Ishikawa (cell line): ENCODE data around the gene CASK.

Source experiments
- CEBPB ChIP-seq: IDR thresholded peaks from 2 replicates; pipeline ENCODE4 v1.6.1; 2012
- CREB1 ChIP-seq: IDR thresholded peaks from 2 replicates; pipeline ENCODE4 v1.6.1; 2012; ENCODE audit warnings: low read depth
- EP300 ChIP-seq: IDR thresholded peaks from 2 replicates; pipeline ENCODE4 v1.6.1; 2012; ENCODE audit warnings: borderline replicate concordance
- MAX ChIP-seq: IDR thresholded peaks from 2 replicates; pipeline ENCODE4 v1.6.1; 2012
- YY1 ChIP-seq: IDR thresholded peaks from 2 replicates; pipeline ENCODE4 v1.6.1; 2012; ENCODE audit warnings: low read depth
- TF ChIP-seq, protein P1 (sequence below): IDR thresholded peaks from 2 replicates; pipeline ENCODE4 v1.6.1; 2012; ENCODE audit warnings: low read depth, mild to moderate bottlenecking

DNA sequence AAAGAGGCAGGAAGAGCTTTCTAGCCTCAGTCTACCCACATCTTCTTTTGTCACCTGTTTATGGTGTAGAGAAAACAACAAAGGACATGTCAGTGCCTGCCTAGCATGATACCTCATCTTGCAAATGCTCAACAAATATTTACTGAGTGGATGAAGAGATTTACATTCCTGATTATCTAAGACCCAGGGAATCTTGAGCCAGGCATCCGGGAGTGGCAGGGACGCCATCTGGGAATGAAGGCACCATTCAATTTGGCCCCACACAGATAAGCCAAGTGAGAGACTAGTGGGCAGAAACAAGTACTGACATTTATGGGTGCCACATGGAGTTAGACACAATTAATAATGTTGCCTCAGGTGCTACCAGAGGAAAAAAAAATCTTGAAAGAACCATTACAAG lies 36.8 kb upstream of the CASK start:
- TF ChIP-seq EP300 (no peak), CEBPB (no peak), CREB1 (no peak), YY1 (no peak), MAX (no peak)
- TF ChIP-seq, protein P1, sequence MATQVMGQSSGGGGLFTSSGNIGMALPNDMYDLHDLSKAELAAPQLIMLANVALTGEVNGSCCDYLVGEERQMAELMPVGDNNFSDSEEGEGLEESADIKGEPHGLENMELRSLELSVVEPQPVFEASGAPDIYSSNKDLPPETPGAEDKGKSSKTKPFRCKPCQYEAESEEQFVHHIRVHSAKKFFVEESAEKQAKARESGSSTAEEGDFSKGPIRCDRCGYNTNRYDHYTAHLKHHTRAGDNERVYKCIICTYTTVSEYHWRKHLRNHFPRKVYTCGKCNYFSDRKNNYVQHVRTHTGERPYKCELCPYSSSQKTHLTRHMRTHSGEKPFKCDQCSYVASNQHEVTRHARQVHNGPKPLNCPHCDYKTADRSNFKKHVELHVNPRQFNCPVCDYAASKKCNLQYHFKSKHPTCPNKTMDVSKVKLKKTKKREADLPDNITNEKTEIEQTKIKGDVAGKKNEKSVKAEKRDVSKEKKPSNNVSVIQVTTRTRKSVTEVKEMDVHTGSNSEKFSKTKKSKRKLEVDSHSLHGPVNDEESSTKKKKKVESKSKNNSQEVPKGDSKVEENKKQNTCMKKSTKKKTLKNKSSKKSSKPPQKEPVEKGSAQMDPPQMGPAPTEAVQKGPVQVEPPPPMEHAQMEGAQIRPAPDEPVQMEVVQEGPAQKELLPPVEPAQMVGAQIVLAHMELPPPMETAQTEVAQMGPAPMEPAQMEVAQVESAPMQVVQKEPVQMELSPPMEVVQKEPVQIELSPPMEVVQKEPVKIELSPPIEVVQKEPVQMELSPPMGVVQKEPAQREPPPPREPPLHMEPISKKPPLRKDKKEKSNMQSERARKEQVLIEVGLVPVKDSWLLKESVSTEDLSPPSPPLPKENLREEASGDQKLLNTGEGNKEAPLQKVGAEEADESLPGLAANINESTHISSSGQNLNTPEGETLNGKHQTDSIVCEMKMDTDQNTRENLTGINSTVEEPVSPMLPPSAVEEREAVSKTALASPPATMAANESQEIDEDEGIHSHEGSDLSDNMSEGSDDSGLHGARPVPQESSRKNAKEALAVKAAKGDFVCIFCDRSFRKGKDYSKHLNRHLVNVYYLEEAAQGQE: no peak
